Left forelimb (tissue), 1 donor: ENCODE data around the gene C1QTNF1.

Experiments
- DNase-seq: peaks from one replicate; pipeline ENCODE4 v3.0.0-alpha.2; 2018; ENCODE audit warnings: low spot score

Gene C1QTNF1

GRCh38 chr17:79093270-79093669 is 69.3 kb downstream of the C1QTNF1 start:
- no peak for DNase-seq

GRCh38 chr17:79094261-79094660 is 70.3 kb downstream of the C1QTNF1 start:
- DNase-seq = no peak

- DNase-seq = no peak
These were observed 71.5 kb downstream of the C1QTNF1 start for GRCh38 chr17:79095345-79096055.

GRCh38 chr17:79096477-79096876 is 72.5 kb downstream of the C1QTNF1 start:
- DNase-seq = no peak

DNA sequence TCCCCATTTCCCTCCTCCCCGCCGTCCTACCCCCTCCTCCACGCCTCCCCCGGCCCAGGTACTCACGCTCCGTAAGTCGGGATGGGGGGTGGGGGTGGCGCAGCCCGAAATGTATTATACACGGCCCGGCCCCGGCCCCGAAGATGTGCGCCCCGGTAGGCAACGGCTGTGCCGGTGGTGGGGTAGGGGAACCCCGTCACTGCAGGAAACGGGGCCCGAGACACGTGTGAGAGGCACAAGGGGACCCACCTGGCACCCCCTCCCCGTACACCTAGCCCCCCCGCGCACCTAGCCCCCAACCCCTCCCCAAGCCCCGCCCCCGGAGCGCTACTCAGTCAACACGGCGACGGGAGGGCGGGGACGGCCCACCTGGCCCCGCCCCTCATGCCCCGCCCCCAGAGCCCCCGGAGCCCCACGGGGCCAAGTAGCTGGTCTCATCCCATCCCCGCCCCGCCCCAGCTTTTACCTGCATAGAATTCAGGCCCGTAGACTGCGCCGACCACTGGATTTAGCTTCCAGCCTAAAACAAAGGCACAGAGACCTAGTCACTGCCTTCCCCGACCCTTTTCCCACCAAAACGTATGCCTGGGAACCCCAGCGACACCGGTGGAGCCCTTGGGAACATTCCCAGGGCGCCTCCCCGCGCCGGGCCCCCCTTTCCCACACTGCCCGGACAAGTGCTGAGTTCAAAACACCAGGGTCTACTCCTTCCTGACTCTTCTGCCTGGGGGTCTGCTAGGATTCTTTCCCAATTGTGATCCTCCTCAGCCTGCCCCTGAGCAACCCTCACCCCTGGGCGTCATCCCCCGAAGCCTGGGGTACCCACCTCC is 73.5 kb downstream of the C1QTNF1 start:
- DNase-seq = no peak

- no peak for DNase-seq
These were observed 74.4 kb downstream of the C1QTNF1 start for GRCh38 chr17:79098282-79098867.
